ENCODE measurements around the gene TIMM44.
"Not testable (repeated sequence)": the region's sequence is repeated elsewhere in the genome, so short reads cannot be mapped to it uniquely, and the experiment has no call there.

Gene TIMM44

DNA sequence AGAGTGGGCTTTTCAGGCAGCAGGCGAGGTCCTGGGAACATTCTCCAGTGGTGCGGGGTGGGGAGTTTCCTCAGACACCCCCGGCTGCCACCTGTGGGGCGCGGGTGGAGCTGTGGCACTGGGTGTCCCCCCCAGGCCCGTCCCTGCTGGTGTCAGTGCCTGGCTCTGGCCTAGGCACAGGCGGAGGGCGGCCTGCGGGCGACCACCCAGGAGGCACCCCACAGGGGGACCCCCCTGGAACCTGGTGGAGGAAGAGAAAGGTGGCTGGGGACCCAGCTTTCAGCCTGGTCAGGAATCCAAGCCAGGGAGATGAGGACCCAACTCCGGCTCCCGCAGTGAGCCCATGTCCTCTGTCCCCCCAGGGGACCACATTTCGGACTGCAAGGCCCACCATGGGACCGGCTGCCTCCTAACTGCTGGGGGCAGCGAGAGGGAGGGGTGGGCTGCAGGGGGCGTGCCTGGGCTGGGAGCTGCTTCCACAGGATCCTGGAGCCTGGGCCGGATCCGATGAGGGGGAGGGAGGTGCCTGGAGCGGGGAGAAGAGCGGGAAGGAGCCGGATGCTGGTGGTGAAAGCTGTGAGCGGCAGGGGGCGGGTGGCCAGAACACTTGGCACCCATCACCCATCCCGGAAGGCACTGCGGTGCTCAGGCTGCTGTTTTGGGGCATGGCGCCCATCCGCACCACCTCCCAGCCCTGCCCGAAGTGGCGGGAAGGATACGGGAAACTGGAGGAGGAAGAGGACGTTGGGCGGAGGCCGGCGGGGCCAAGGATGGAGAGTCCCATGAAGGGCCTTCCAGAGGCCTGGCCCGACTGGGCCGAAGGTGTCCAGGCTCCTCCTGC is 12.0 kb downstream of the TIMM44 start:
- Histone ChIP-seq H3K36me3 (ENCODE audit: control insufficient read depth, insufficient read depth, low read length) (peaks cover 11% of the 10 kb centered on the region), H3K79me1 (ENCODE audit: low read length) (no peaks in the 10 kb centered on the region), H3K4ac (ENCODE audit: low read depth, low read length) (no peak overlapping the region), H3K79me2 (ENCODE audit: control insufficient read depth, insufficient read depth, low read length) (no peaks in the 10 kb centered on the region), H2BK120ac (ENCODE audit: low read depth, low read length) (no peak overlapping the region), H3K9ac (ENCODE audit: low read length) (no peak overlapping the region), H3K56ac (ENCODE audit: low read length) (no peak overlapping the region), H3K4me1 (ENCODE audit: control insufficient read depth, low read depth, low read length) (no peaks in the 10 kb centered on the region), H2BK5ac (ENCODE audit: low read length) (no peak overlapping the region), H4K8ac (ENCODE audit: low read depth, low read length) (no peak overlapping the region), H3K23ac (ENCODE audit: low read length) (no peak overlapping the region), H2BK15ac (replicated peaks; ENCODE audit: low read depth) (no peak overlapping the region), H3K18ac (ENCODE audit: low read length) (no peak overlapping the region), H3K4me3 (ENCODE audit: low read length) (no peak overlapping the region), H3K4me2 (ENCODE audit: low read length) (no peak overlapping the region), H3K27ac (ENCODE audit: low read depth, low read length) (no peak overlapping the region), H3K27me3 (ENCODE audit: insufficient read depth, low read length, poor library complexity) (no peaks in the 10 kb centered on the region), H2AK5ac (ENCODE audit: low read length) (no peak overlapping the region), H4K5ac (ENCODE audit: low read length) (no peak overlapping the region)
- WGBS (ENCODE audit: extremely low coverage, insufficient coverage, low lambda C conversion rate), result no CpG with 5 or more reads among the region's 36 CpGs
- no peak for DNase-seq

GRCh38 chr19:7930765-7931164 is 12.7 kb downstream of the TIMM44 start:
- H2BK15ac ChIP-seq (replicated peaks; ENCODE audit: low read depth), result no peak overlapping the region
- H4K8ac ChIP-seq (ENCODE audit: low read depth, low read length), result no peak overlapping the region
- H3K27me3 ChIP-seq (ENCODE audit: insufficient read depth, low read length, poor library complexity), result no peaks in the 10 kb centered on the region
- H3K79me1 ChIP-seq (ENCODE audit: low read length), result no peaks in the 10 kb centered on the region
- no peak overlapping the region for H3K56ac ChIP-seq (ENCODE audit: low read length)
- no peak overlapping the region for H2AK5ac ChIP-seq (ENCODE audit: low read length)
- no peak overlapping the region for H2BK5ac ChIP-seq (ENCODE audit: low read length)
- DNase-seq, result no peak
- H3K27ac ChIP-seq (ENCODE audit: low read depth, low read length), result no peak overlapping the region
- no peak overlapping the region for H3K4ac ChIP-seq (ENCODE audit: low read depth, low read length)
- H3K4me2 ChIP-seq (ENCODE audit: low read length), result no peak overlapping the region
- H3K9ac ChIP-seq (ENCODE audit: low read length), result no peak overlapping the region
- H3K79me2 ChIP-seq (ENCODE audit: control insufficient read depth, insufficient read depth, low read length), result no peaks in the 10 kb centered on the region
- no peak overlapping the region for H3K4me3 ChIP-seq (ENCODE audit: low read length)
- H2BK120ac ChIP-seq (ENCODE audit: low read depth, low read length), result no peak overlapping the region
- no peaks in the 10 kb centered on the region for H3K4me1 ChIP-seq (ENCODE audit: control insufficient read depth, low read depth, low read length)
- H4K5ac ChIP-seq (ENCODE audit: low read length), result no peak overlapping the region
- no peak overlapping the region for H3K18ac ChIP-seq (ENCODE audit: low read length)
- peaks cover 11% of the 10 kb centered on the region for H3K36me3 ChIP-seq (ENCODE audit: control insufficient read depth, insufficient read depth, low read length)
- no peak overlapping the region for H3K23ac ChIP-seq (ENCODE audit: low read length)
- WGBS (ENCODE audit: extremely low coverage, insufficient coverage, low lambda C conversion rate), result no CpG with 5 or more reads among the region's 7 CpGs

DNA sequence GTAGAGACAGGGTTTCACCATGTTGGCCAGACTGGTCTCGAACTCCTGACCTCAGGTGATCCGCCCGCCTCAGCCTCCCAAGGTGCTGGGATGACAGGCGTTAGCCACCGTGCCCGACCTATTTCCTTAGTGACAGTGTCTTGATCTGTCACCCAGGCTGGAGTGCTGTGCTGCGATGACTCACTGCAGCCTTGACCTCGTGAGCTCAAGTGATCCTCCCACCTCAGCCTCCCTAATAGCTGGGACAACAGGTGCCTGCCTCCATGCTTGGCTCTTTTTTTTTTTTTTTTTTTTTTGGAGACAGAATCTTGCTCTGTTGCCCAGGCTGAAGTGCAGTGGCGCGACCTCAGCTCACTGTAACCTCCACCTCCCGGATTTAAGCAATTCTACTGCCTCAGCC is 13.4 kb downstream of the TIMM44 start:
- no CpG with 5 or more reads among the region's 11 CpGs for WGBS (ENCODE audit: extremely low coverage, insufficient coverage, low lambda C conversion rate)

DNA sequence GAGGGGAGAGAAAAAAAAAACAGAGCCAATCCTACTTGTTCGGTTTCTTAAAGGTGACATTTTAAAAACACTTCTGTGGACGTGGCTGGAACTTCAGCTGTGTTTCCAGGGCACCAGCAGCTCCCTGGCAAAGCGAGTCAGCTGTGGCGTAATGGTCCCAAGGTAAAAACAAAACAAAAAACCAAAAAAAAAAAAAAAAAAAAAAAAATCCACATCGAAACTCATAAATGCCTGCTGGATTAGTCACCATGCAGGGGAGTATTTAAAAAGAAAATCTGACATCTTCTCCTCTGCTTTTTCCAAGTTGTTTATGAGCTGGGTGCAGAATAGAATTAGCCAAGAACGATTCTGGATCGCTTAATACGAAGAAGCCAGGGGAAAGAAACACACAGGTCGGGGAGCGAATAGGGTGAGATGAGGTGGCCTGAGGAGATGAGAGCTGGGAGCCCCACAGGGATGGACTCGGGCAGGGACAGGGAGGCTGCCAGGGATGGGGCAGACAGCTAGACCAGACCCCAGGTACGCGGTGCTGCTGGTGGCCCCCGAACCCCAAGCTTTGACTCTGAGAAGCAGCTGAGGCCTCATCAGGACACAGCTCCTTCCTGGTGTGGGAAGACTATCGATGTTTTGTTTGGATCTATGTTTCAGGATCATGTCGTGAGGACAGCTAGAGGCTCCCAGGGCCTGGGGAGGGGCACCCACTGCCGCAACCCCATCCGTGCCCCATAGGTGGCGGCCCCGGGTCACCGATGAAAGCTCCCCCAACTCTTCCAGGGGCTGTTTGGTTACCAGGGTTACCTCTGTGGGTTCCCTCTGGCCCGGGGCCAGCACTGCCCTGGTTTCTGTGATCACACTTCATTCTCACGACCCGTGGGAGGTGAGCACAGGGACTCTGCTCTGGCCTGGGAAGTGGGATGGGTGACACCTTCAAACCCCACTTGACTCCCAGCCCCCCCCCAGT is 14.4 kb downstream of the TIMM44 start:
- no peak overlapping the region for H3K56ac ChIP-seq (ENCODE audit: low read length)
- no peak overlapping the region for H2BK15ac ChIP-seq (replicated peaks; ENCODE audit: low read depth)
- peak; percentile 91 for DNase-seq
- WGBS (ENCODE audit: extremely low coverage, insufficient coverage, low lambda C conversion rate), result no CpG with 5 or more reads among the region's 24 CpGs
- H3K18ac ChIP-seq (ENCODE audit: low read length), result no peak overlapping the region
- no peak overlapping the region for H3K27ac ChIP-seq (ENCODE audit: low read depth, low read length)
- H3K23ac ChIP-seq (ENCODE audit: low read length), result no peak overlapping the region
- H3K79me1 ChIP-seq (ENCODE audit: low read length), result no peaks in the 10 kb centered on the region
- no peak overlapping the region for H4K8ac ChIP-seq (ENCODE audit: low read depth, low read length)
- no peak overlapping the region for H3K4me2 ChIP-seq (ENCODE audit: low read length)
- no peak overlapping the region for H3K9ac ChIP-seq (ENCODE audit: low read length)
- H3K79me2 ChIP-seq (ENCODE audit: control insufficient read depth, insufficient read depth, low read length), result no peaks in the 10 kb centered on the region
- no peaks in the 10 kb centered on the region for H3K4me1 ChIP-seq (ENCODE audit: control insufficient read depth, low read depth, low read length)
- no peak overlapping the region for H4K5ac ChIP-seq (ENCODE audit: low read length)
- H2BK5ac ChIP-seq (ENCODE audit: low read length), result no peak overlapping the region
- no peak overlapping the region for H2BK120ac ChIP-seq (ENCODE audit: low read depth, low read length)
- H3K4ac ChIP-seq (ENCODE audit: low read depth, low read length), result no peak overlapping the region
- H3K27me3 ChIP-seq (ENCODE audit: insufficient read depth, low read length, poor library complexity), result no peaks in the 10 kb centered on the region
- H2AK5ac ChIP-seq (ENCODE audit: low read length), result no peak overlapping the region
- no peak overlapping the region for H3K4me3 ChIP-seq (ENCODE audit: low read length)
- peaks cover 8% of the 10 kb centered on the region for H3K36me3 ChIP-seq (ENCODE audit: control insufficient read depth, insufficient read depth, low read length)

More for the DNA sequence above, 13.4 kb downstream of the TIMM44 start:
- not testable (repeated sequence) for H2AK5ac ChIP-seq (ENCODE audit: low read length); H4K5ac ChIP-seq (ENCODE audit: low read length); H3K79me1 ChIP-seq (ENCODE audit: low read length); H2BK5ac ChIP-seq (ENCODE audit: low read length); H3K79me2 ChIP-seq (ENCODE audit: control insufficient read depth, insufficient read depth, low read length); H3K23ac ChIP-seq (ENCODE audit: low read length); H3K4me1 ChIP-seq (ENCODE audit: control insufficient read depth, low read depth, low read length); H2BK120ac ChIP-seq (ENCODE audit: low read depth, low read length); H4K8ac ChIP-seq (ENCODE audit: low read depth, low read length); H3K18ac ChIP-seq (ENCODE audit: low read length); H3K4ac ChIP-seq (ENCODE audit: low read depth, low read length); H3K9ac ChIP-seq (ENCODE audit: low read length); H2BK15ac ChIP-seq (replicated peaks; ENCODE audit: low read depth); H3K56ac ChIP-seq (ENCODE audit: low read length); DNase-seq; H3K27ac ChIP-seq (ENCODE audit: low read depth, low read length); H3K27me3 ChIP-seq (ENCODE audit: insufficient read depth, low read length, poor library complexity); H3K4me3 ChIP-seq (ENCODE audit: low read length); H3K4me2 ChIP-seq (ENCODE audit: low read length)
- H3K36me3 ChIP-seq (ENCODE audit: control insufficient read depth, insufficient read depth, low read length), result peaks cover 10% of the 10 kb centered on the region

- H4K5ac ChIP-seq (ENCODE audit: low read length), result no peak overlapping the region
- H3K27me3 ChIP-seq (ENCODE audit: insufficient read depth, low read length, poor library complexity), result no peaks in the 10 kb centered on the region
- H4K8ac ChIP-seq (ENCODE audit: low read depth, low read length), result no peak overlapping the region
- DNase-seq, result no peak
- H3K56ac ChIP-seq (ENCODE audit: low read length), result no peak overlapping the region
- no peak overlapping the region for H2BK120ac ChIP-seq (ENCODE audit: low read depth, low read length)
- no peak overlapping the region for H2BK5ac ChIP-seq (ENCODE audit: low read length)
- H3K4me2 ChIP-seq (ENCODE audit: low read length), result no peak overlapping the region
- no peaks in the 10 kb centered on the region for H3K4me1 ChIP-seq (ENCODE audit: control insufficient read depth, low read depth, low read length)
- WGBS (ENCODE audit: extremely low coverage, insufficient coverage, low lambda C conversion rate), result no CpG with 5 or more reads among the region's 9 CpGs
- no peak overlapping the region for H3K18ac ChIP-seq (ENCODE audit: low read length)
- H3K9ac ChIP-seq (ENCODE audit: low read length), result no peak overlapping the region
- no peak overlapping the region for H3K4me3 ChIP-seq (ENCODE audit: low read length)
- H2BK15ac ChIP-seq (replicated peaks; ENCODE audit: low read depth), result no peak overlapping the region
- no peak overlapping the region for H2AK5ac ChIP-seq (ENCODE audit: low read length)
- no peaks in the 10 kb centered on the region for H3K79me2 ChIP-seq (ENCODE audit: control insufficient read depth, insufficient read depth, low read length)
- H3K36me3 ChIP-seq (ENCODE audit: control insufficient read depth, insufficient read depth, low read length), result peaks cover 7% of the 10 kb centered on the region
- H3K23ac ChIP-seq (ENCODE audit: low read length), result no peak overlapping the region
- no peak overlapping the region for H3K27ac ChIP-seq (ENCODE audit: low read depth, low read length)
- no peaks in the 10 kb centered on the region for H3K79me1 ChIP-seq (ENCODE audit: low read length)
- H3K4ac ChIP-seq (ENCODE audit: low read depth, low read length), result no peak overlapping the region
These were observed 15.1 kb downstream of the TIMM44 start for GRCh38 chr19:7928334-7928706.

Measured in mesendoderm (in vitro differentiated cells).